Cardiac ventricle fibroblast (primary cell): ENCODE measurements around the gene OR2H1. TPM values are rescaled to one million over a fixed set of nuclear protein-coding genes. Genes with fewer than 3 reads are reported as not detected.

Experiments
- total RNA-seq: library from RNA; depleted of rRNA; stranded (reverse); fragments of >200 nt; gene quantifications from 2 replicates; pipeline ENCODE4 v1.2.3, GENCODE V29; 2015

OR2H1 gene
- not detected in 2 replicates for total RNA-seq

DNA sequence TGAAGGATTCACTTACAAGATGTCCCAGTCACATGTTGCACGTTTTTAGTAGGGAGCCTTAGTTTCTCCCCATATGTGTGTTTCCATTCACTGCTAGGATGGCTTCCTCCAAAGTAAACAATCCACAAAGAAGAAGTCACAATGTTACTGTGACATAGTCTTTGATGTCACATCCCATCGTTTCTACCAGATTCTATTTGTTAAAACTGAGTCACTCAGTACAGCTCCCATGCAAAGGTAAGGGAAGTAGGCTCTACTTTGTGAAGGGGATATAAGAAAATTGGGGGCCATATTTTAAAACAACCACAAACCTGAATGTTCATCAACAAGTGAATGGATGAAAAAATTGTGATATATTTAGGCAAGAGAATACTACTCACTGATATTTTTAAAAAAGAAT is at the start of gene OR2H1, which contains the start of gene OR11A1:
OR2H1 (plus strand) TSS at position 185 of the 400 bp plus-strand sequence. CDS start 4,615 bp downstream, outside the sequence.
OR11A1 (minus strand) TSS at position 101 of the 400 bp plus-strand sequence. CDS start 29,430 bp downstream, outside the sequence.

DNA sequence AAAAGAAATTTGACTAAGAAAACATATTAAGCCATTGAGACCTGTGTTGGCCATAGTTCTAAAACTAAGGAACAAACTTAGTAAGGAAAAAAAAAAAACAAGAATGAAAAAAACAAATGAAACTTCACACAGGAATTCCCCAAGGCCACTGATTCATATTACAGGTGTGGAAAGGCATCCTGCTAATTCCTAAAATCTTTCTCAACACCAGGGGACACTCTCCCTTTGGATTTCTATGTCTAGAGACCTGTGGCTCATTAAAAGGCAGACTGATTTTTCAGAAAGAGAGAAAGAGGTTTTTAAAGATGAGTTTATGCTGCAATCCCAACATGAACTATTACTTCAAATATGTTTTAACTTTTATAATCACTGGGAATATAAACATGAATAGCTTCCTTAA is 42.4 kb upstream of the OR2H1 start, which contains the start of gene OR12D1:
OR12D1 (plus strand) TSS at position 341 of the 400 bp plus-strand sequence.

DNA sequence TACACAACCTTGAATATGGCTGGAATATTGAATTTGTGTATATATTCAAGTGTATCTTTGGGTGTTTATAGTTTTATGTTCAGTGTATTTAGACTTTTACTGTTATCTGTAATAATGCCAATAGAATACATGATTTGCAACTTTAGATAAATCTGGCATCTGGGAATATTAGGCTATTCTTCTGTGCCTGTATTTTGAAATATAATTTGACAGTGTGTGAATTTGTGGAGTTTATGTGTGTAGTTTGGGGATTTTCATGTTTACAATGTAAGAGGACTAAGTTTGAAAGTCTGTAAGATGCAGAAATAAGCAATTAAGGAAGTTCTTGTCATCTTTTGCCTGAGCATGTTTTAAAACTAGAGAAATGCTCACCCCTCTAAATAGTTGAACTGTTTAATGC is 17.9 kb upstream of the OR2H1 start, which contains the start of gene OR10C1:
OR10C1 (plus strand) TSS at position 301 of the 400 bp plus-strand sequence. CDS start 710 bp downstream, outside the sequence.

DNA sequence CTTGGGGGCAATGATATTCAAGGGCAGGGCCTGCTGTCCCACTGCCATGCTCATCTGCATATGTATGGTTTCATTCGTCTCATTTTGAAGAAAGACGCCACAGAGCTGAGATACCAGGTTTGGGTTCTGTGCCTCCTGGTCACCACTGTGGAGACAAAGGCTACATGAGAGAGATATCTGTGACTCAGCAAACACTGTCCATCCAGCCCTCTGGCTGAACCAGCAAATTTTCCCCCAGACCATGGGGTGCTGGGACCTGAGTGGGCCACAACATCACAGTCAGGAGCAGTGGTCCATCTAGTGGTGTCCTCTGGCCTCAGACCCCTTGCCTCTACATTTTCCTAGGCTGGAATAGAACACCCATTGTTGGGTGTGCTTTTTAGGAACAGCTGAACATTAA is 30.7 kb downstream of the OR2H1 start, which contains the start of gene MAS1L:
MAS1L (minus strand) TSS at position 297 of the 400 bp plus-strand sequence; CDS start at position 243, 54 bp downstream.

Other genes with a start within 250 kb of the OR2H1 start
- gene OR14J1, start 155.5 kb upstream of the OR2H1 start, total RNA-seq = not detected in 2 replicates
- not detected in 2 replicates for gene OR5V1, start 88.3 kb upstream of the OR2H1 start, total RNA-seq
- not detected in 2 replicates for gene OR12D3, start 81.9 kb upstream of the OR2H1 start, total RNA-seq
- gene OR12D2, start 61.5 kb upstream of the OR2H1 start, total RNA-seq = not detected in 2 replicates
- not detected in 2 replicates for gene OR12D1, start 42.2 kb upstream of the OR2H1 start, total RNA-seq
- not detected in 2 replicates for gene OR10C1, start 17.8 kb upstream of the OR2H1 start, total RNA-seq
- not detected in 2 replicates for gene OR11A1, start 84 bp upstream of the OR2H1 start, total RNA-seq
- gene MAS1L, start 30.8 kb downstream of the OR2H1 start, total RNA-seq = not detected in 2 replicates
- gene UBD, start 102.6 kb downstream of the OR2H1 start, total RNA-seq = not detected in 2 replicates
- not detected in 2 replicates for gene OR2H2, start 128.0 kb downstream of the OR2H1 start, total RNA-seq
- 14.2 and 15.1 TPM in 2 replicates for gene GABBR1, start 176.0 kb downstream of the OR2H1 start, total RNA-seq
- not detected in 2 replicates for gene MOG, start 199.9 kb downstream of the OR2H1 start, total RNA-seq
- gene ZFP57, start 224.0 kb downstream of the OR2H1 start, total RNA-seq = not detected in 2 replicates